ENCODE data around the gene C1QTNF6.

GRCh38 chr22:37218399-37218770 is 30.3 kb upstream of the C1QTNF6 start:
- TF ChIP-seq CTCF (conservative IDR thresholded peaks at IDR 0.05 in 1 of 2, IDR thresholded peaks at IDR 0.05 in 1 of 2; ENCODE audit: extremely low read depth in 1 of 2, insufficient read depth in 1 of 2, low read depth in 1 of 2, low read length in 2 of 2) (no peak), EZH2 (IDR thresholded peaks at IDR 0.05; ENCODE audit: borderline replicate concordance, low read length) (no peak)
